Smooth muscle cell (in vitro differentiated cells): ENCODE measurements around the gene GLIS1. TPM values are rescaled to one million over a fixed set of nuclear protein-coding genes. Genes with fewer than 3 reads are reported as not detected.
A peak's percentile ranks its signal among the peaks of the same experiment; 100 is the strongest.

Experiments
- DNase-seq: peaks from one replicate; lab custom pipeline; 2025; ENCODE audit not compliant: unreplicated experiment; lab: John Stamatoyannopoulos, UW
- H2AFZ ChIP-seq: fragments of 200-600 bp; sonication (generic); 2 replicates; pipeline ENCODE4 v1.6.0; 2016; ENCODE audit warnings: antibody characterized with exemption, low read depth, mild to moderate bottlenecking
- H3F3A ChIP-seq: fragments of 200-600 bp; sonication (generic); 2 replicates; pipeline ENCODE4 v1.6.0; 2017; ENCODE audit warnings: antibody characterized with exemption, low read depth
- H3K27ac ChIP-seq: fragments of 200-600 bp; sonication (generic); 2 replicates; pipeline ENCODE4 v1.5.1; 2016; ENCODE audit warnings: low read depth, mild to moderate bottlenecking
- H3K27me3 ChIP-seq: fragments of 200-600 bp; sonication (generic); 2 replicates; pipeline ENCODE4 v1.6.1; 2016; ENCODE audit warnings: low read depth, mild to moderate bottlenecking
- H3K36me3 ChIP-seq: fragments of 200-600 bp; sonication (generic); 2 replicates; pipeline ENCODE4 v1.5.1; 2016; ENCODE audit warnings: low read depth
- H3K4me1 ChIP-seq: fragments of 200-600 bp; sonication (generic); 2 replicates; pipeline ENCODE4 v1.5.1; 2016; ENCODE audit warnings: low read depth
- H3K4me2 ChIP-seq: fragments of 200-600 bp; sonication (generic); 2 replicates; pipeline ENCODE4 v1.6.0; 2016; ENCODE audit warnings: mild to moderate bottlenecking
- H3K4me3 ChIP-seq: fragments of 200-600 bp; sonication (generic); 2 replicates; pipeline ENCODE4 v1.5.1; 2016; ENCODE audit warnings: mild to moderate bottlenecking
- H3K79me2 ChIP-seq: fragments of 200-600 bp; sonication (generic); 2 replicates; pipeline ENCODE4 v1.6.0; 2016; ENCODE audit warnings: low read depth, mild to moderate bottlenecking
- H3K9ac ChIP-seq: fragments of 200-600 bp; sonication (generic); 2 replicates; pipeline ENCODE4 v1.6.0; 2016; ENCODE audit warnings: low read depth
- H3K9me3 ChIP-seq: fragments of 200-600 bp; sonication (generic); replicated peaks from 2 replicates; pipeline ENCODE4 v1.5.1; 2016; ENCODE audit warnings: low read depth
- H4K20me1 ChIP-seq: fragments of 200-600 bp; sonication (generic); 2 replicates; pipeline ENCODE4 v1.6.0; 2016; ENCODE audit warnings: low read depth
- WGBS: methylation state at CpG from one replicate; pipeline ENCODE4 v1.1.7; 2016; ENCODE audit warnings: low lambda C conversion rate; 5-methylcytosine and 5-hydroxymethylcytosine counted together
- polyA plus RNA-seq: library from polyadenylated mRNA; unstranded; fragments of >200 nt; fragmentation: Nextera tagmentation; extraction: Ambion mirVana; gene quantifications from 2 replicates; pipeline ENCODE4 v1.2.1, GENCODE V29; 2016
- total RNA-seq: library from RNA; depleted of rRNA; stranded (reverse); fragments of >200 nt; gene quantifications from 2 replicates; pipeline ENCODE4 v1.2.3, GENCODE V29; 2014
- TF ChIP-seq, protein P1 (sequence below): fragments of 200-600 bp; sonication (generic); IDR thresholded peaks from 2 replicates; pipeline ENCODE4 v1.5.1; 2017; ENCODE audit warnings: borderline replicate concordance, mild to moderate bottlenecking, antibody characterized with exemption; ENCODE audit not compliant: insufficient read depth, poor library complexity, severe bottlenecking

GLIS1 gene
- total and polyA plus RNA-seq, 2 experiments from 2014 or later = 0.36 to 4.9 TPM

DNA sequence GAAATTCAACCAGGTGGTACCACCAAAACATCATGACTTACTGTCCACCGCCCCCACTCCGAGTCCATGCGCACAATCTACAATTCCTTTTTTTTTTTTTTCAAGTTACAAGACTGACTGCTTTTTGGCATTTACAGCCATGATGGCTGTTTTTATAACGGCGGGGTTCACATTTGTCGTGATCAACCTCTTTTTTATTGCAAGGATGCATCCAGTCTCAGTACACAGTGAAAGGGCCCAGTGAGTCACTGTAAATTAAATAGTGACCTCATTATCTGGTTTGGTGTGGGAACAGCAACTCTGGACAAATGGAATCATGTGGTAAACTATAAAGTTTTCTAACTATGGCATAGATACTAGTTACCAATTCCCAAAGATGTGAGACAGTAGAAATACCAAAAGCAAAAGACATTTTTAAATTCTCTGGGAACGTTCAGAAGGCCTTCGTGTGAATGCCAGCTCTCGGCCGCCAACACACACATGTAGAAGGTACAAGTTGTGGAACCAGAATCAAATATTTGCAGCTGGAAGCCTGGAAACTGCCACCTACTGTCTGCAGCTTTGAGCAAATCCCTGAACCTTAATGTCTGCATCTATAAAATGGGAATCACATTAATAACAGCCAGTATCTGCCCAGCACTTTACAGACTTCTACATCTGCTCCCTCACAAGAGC, 4.9 kb downstream of the GLIS1 start:
- Histone ChIP-seq H3K27me3 (peaks cover 12% of the 10 kb centered on the region), H3K9me3 (no peaks in the 10 kb centered on the region), H3K4me3 (no peak overlapping the region), H3K79me2 (no peaks in the 10 kb centered on the region), H3K27ac (peak overlapping the region; percentile 98), H3K36me3 (no peaks in the 10 kb centered on the region), H2AFZ (no peak overlapping the region), H3K4me1 (peaks cover 36% of the 10 kb centered on the region), H3F3A (peaks cover 20% of the 10 kb centered on the region), H3K4me2 (peak overlapping the region; percentile 71), H3K9ac (peak overlapping the region; percentile 90), H4K20me1 (no peaks in the 10 kb centered on the region)
- 80% methylated on average over 10 of the region's 10 CpGs for WGBS
- TF ChIP-seq, protein P1, sequence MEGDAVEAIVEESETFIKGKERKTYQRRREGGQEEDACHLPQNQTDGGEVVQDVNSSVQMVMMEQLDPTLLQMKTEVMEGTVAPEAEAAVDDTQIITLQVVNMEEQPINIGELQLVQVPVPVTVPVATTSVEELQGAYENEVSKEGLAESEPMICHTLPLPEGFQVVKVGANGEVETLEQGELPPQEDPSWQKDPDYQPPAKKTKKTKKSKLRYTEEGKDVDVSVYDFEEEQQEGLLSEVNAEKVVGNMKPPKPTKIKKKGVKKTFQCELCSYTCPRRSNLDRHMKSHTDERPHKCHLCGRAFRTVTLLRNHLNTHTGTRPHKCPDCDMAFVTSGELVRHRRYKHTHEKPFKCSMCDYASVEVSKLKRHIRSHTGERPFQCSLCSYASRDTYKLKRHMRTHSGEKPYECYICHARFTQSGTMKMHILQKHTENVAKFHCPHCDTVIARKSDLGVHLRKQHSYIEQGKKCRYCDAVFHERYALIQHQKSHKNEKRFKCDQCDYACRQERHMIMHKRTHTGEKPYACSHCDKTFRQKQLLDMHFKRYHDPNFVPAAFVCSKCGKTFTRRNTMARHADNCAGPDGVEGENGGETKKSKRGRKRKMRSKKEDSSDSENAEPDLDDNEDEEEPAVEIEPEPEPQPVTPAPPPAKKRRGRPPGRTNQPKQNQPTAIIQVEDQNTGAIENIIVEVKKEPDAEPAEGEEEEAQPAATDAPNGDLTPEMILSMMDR = no peak
- no peak for DNase-seq

- H3K4me3 ChIP-seq = no peak overlapping the region
- H3K4me2 ChIP-seq = peak overlapping the region; percentile 71
- H3K27me3 ChIP-seq = peaks cover 12% of the 10 kb centered on the region
- no peaks in the 10 kb centered on the region for H3K36me3 ChIP-seq
- peak overlapping the region; percentile 98 for H3K27ac ChIP-seq
- TF ChIP-seq, protein P1 = no peak
- H3K79me2 ChIP-seq = no peaks in the 10 kb centered on the region
- no peak for DNase-seq
- 88% methylated on average over 12 of the region's 12 CpGs for WGBS
- H3F3A ChIP-seq = peaks cover 20% of the 10 kb centered on the region
- H3K9ac ChIP-seq = peak overlapping the region; percentile 89
- H4K20me1 ChIP-seq = no peaks in the 10 kb centered on the region
- peaks cover 34% of the 10 kb centered on the region for H3K4me1 ChIP-seq
- no peaks in the 10 kb centered on the region for H3K9me3 ChIP-seq
- no peak overlapping the region for H2AFZ ChIP-seq
These were observed 5.5 kb downstream of the GLIS1 start for GRCh38 chr1:53733447-53733931.

- WGBS = 27% methylated on average over 6 of the region's 6 CpGs
- Histone ChIP-seq H3K36me3 (no peaks in the 10 kb centered on the region), H3K79me2 (no peaks in the 10 kb centered on the region), H3K9ac (peak overlapping the region; percentile 89), H3F3A (peaks cover 20% of the 10 kb centered on the region), H3K4me2 (peak overlapping the region; percentile 71), H3K9me3 (no peaks in the 10 kb centered on the region), H3K4me3 (peak overlapping the region; percentile 17), H2AFZ (no peak overlapping the region), H4K20me1 (no peaks in the 10 kb centered on the region), H3K27me3 (peaks cover 9% of the 10 kb centered on the region), H3K27ac (peak overlapping the region; percentile 98), H3K4me1 (peaks cover 31% of the 10 kb centered on the region)
- TF ChIP-seq, protein P1 = no peak
- no peak for DNase-seq
These were observed 6.0 kb downstream of the GLIS1 start for GRCh38 chr1:53732912-53733317.

DNA sequence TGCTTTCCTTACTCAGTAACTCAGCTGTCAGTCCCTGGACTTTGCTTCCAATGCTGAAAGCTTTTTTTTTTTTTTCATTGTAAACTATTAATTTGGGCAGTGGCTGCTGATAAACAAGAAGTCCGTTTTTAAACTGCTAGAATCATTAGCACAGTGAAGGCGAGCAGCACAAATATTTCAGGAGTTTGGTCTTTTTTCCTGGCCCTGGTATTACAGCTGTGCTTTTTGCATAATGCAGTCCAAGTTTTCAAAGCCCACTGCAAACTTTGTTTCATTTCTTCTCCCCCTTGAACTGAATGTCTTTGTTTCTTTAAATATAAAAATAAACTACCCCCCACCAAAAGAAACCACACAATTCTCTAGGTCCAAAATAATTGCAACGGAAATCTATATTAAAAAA, 6.6 kb downstream of the GLIS1 start:
- H3K4me3 ChIP-seq = peak overlapping the region; percentile 17
- H4K20me1 ChIP-seq = no peaks in the 10 kb centered on the region
- TF ChIP-seq, protein P1 = no peak
- H3K27me3 ChIP-seq = peaks cover 4% of the 10 kb centered on the region
- no peak for DNase-seq
- H3K4me1 ChIP-seq = peaks cover 30% of the 10 kb centered on the region
- H3K9me3 ChIP-seq = no peaks in the 10 kb centered on the region
- peaks cover 20% of the 10 kb centered on the region for H3F3A ChIP-seq
- no peaks in the 10 kb centered on the region for H3K79me2 ChIP-seq
- H3K27ac ChIP-seq = peak overlapping the region; percentile 98
- H3K9ac ChIP-seq = peak overlapping the region; percentile 89
- whole genome bisulfite sequencing = 45% methylated on average over 3 of the region's 3 CpGs
- H3K4me2 ChIP-seq = peak overlapping the region; percentile 71
- no peaks in the 10 kb centered on the region for H3K36me3 ChIP-seq
- H2AFZ ChIP-seq = no peak overlapping the region
